Measurements from ENCODE around the gene KANK3.
"Not testable (repeated sequence)": the region's sequence is repeated elsewhere in the genome, so short reads cannot be mapped to it uniquely, and the experiment has no call there.

Gene KANK3

DNA sequence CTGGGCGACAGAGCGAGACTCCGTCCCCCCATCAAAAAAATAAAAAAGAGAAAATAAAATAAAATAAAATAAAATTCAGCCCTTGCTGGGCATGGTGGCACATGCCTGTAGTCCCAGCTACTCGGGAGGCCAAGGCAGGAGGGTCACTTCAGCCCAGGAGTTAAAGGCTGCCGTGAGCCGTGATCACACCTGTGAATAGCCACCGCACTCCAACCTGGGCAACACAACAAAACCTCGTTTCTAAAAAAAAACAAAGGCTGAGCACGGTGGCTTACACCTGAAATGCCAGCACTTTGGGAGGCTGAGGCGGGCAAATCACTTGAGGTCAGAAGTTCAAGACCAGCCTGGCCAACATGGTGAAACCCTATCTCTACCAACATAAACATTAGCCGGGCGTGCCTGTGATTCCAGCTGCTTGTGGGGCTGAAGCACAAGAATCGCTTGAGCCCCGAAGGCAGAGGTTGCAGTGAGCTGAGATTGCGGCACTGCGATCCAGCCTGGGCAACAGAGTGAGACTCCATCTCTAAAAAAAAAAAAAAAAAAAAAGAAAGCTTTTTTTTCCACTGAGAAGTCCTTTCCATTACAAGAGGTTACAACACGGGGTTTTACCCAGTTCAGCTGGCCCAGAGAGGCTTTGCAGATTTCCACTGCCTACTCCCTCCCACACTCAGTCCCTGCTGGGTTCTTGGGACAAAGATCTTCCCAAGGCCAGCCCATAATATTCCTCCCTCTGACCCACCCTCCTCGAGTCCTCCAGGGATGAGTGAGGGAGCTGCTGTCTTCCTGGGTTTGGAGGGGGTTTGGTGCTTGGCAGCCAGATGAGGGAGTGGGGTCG is 27.3 kb upstream of the KANK3 start:
- no peak for FAIRE-seq

DNA sequence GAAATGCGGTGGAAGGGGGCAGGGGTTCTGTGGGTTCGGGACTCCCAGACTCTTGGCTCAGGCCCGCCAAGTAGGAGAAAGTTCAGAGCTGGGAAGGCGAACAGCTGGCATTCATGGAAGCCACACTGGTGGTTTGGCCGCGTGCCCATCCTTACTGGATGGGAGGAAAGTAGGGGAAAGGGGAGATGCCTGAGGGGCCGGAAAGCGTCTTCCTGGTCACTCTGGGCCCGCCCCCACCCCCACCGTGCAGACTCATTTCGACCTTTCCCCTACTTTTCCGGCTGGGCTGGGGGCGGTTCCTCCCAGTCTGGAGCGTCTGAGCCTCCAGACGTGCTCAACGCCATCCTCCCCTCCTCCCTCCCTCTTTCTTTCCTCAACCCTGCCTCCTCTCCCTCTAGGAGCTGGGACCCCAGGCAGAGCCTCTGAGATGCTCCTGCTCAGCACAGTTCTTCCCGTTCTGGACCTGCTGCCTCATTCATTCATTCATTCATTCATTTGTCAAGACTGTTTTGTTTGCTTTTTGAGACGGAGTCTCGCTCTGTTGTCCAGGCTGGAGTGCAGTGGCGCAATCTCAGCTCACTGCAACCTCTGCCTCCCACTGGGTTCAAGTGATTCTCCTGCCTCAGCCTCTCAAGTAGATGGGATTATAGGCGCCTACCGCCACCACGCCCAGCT is 24.4 kb upstream of the KANK3 start:
- no peak for FAIRE-seq

DNA sequence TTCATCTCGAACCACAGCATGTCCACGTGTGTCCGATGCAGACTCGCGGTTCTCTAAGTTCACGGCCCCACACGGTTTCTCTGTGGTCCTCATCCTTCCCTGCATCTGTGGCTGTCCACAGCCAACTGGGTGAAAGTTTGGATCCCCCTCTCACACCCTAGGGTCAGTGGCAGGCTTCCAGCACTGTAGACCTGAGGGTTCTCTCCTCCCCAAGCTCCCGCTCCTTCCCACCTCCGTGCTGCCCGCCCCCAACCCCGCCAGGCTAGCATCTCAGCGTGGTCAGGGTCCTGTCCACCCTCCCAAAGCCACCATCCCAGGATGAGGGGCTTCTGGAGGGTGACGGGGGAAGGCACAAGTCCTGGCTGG is 23.9 kb upstream of the KANK3 start:
- FAIRE-seq = no peak

DNA sequence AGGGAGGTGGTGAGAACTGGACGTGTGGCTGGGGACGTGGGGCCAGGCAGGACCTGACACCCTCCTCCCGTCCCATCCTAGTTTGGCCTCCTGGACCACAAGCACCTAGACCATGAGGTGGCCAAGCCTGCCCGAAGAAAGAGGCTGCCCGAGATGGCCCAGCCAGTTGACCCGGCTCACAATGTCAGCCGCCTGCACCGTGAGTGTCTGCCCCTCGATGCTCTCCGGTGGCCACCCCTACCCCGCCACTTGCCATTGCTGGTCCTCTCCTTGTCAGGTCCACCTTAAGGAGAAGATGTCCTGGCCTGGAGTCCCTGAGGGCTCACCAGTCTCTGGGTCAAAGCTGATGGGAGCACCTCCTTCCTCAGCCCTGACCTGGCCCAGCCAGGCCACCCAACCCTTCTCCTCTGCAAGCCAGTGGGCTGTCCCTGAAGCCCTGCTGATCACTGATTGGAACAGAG is 23.1 kb upstream of the KANK3 start:
- no peak for FAIRE-seq

DNA sequence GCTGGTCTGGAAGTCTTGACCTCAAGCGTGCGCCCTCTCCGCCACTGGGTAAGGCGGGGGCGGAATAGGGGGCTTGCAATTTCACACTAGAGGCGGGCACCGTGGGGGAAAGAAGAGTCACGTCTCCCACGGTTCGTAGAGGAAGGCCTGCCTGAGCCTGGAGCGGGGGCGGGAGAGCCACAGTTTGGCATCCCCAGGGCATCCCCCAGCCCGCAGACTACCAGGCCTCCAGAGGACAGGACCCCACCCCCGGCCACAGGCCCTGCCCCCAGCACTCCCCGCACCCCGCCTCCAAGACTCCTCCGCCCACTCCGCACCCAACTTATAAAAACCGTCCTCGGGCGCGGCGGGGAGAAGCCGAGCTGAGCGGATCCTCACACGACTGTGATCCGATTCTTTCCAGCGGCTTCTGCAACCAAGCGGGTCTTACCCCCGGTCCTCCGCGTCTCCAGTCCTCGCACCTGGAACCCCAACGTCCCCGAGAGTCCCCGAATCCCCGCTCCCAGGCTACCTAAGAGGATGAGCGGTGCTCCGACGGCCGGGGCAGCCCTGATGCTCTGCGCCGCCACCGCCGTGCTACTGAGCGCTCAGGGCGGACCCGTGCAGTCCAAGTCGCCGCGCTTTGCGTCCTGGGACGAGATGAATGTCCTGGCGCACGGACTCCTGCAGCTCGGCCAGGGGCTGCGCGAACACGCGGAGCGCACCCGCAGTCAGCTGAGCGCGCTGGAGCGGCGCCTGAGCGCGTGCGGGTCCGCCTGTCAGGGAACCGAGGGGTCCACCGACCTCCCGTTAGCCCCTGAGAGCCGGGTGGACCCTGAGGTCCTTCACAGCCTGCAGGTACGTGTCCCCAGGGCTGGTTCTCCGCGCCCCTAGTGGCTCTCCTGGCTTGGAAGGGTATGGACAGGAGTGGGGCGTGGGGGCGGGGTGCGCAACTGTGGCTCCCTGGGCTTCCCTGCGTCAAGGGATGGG is 21.0 kb upstream of the KANK3 start, which contains the start of gene ANGPTL4:
TSS of gene ANGPTL4 (plus strand) at position 353 of the 969 bp plus-strand sequence. CDS start at position 520, 167 bp downstream.
- FAIRE-seq = no peak

DNA sequence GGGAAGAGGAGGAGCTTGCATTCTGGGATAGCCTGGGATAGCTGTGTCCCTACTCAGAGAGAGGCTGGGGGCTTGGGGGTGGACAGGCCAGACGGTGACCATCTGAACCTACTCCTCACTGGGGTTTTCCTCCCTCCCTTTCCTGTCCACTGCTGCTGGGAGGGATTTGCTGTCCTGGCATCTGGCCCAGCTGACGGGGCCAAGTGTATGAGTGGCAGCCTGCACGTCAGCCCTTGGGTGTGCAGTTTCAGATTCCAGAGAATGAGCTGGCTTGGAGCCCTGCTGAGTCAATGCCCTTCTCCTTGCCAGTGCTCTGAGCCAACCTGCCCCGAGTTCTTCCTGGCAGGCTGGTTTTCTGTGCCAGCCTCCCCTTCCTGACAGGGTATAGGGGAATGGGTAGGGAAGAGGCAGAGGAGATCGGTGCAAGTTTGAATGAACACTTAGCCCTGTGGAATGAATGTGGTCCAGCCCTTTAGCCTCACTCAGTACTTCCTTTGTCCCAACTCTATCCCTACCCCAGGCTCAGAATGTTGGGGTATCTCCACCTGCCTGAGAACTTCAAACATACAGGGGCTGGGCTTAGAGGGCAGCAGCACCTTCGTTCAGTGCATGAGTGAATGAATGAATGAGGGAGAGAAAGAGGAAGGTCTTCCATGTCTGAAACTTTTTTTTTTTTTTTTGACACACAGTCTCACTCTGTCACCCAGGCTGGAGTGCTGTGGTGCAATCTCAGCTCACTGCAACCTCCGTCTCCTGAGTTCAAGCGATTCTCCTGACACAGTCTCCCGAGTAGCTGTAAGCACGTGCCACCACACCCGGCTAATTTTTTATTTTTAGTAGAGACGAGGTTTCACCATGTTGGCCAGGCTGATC is 19.1 kb upstream of the KANK3 start:
- FAIRE-seq = no peak

DNA sequence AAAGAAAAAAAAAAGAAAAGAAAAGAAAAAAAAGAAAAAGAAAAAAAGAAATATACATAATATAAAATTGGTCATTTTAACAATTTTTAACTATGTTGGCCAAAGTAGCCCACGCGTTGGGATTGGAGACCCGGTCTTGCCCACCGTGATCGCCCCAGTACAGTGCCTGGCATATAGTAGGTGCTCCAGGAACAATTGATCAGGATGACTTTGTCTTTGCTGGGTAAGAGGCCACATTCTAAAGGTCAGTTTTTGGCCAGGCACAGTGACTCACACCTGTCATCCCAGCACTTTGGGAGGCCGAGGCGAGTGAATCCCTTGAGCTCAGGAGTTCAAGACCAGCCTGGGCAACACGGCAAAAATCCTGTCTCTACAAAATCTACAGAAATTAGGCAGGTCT is 17.1 kb upstream of the KANK3 start:
- FAIRE-seq = no peak

DNA sequence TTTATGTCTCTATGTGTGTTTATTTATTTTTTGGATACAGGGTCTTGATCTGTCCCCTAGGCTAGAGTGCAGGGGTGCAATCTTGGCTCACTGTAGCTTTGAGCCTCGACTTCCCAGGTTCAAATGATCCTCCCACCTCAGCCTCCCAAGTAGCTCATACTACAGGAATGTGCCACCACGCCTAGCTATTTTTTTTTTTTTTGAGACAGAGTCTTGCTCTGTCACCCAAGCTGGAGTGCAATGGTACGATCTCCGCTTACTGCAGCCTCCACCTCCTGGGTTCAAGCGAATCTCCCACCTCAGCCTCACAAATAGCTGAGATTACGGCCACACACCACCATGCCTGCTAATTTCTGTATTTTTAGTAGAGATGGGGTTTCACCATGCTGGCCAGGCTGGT is 15.9 kb upstream of the KANK3 start:
- no peak for FAIRE-seq

DNA sequence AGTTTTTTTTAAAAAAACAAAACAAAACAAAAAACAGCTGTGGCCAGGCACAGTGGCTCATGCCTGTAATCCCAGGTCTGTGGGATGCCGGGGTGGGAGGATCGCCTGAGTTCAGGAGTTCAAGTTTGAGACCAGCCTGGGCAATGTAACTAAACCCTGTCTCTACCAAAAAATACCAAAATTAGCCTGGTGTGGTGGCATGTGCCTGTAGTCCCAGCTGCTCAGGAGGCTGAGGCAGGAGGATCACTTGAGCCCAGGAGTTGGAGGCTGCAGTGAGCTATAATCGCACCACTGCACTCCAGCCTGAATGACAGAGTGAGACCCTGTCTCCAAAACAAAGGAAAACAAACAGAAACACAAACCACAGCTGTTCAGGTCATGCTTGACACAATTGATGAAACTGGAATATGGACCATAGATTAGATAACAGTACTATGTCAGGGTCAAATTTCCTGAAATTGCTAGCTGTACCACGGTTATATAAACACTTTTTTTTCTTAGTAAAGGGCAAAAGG is 14.0 kb upstream of the KANK3 start:
- no peak for FAIRE-seq

DNA sequence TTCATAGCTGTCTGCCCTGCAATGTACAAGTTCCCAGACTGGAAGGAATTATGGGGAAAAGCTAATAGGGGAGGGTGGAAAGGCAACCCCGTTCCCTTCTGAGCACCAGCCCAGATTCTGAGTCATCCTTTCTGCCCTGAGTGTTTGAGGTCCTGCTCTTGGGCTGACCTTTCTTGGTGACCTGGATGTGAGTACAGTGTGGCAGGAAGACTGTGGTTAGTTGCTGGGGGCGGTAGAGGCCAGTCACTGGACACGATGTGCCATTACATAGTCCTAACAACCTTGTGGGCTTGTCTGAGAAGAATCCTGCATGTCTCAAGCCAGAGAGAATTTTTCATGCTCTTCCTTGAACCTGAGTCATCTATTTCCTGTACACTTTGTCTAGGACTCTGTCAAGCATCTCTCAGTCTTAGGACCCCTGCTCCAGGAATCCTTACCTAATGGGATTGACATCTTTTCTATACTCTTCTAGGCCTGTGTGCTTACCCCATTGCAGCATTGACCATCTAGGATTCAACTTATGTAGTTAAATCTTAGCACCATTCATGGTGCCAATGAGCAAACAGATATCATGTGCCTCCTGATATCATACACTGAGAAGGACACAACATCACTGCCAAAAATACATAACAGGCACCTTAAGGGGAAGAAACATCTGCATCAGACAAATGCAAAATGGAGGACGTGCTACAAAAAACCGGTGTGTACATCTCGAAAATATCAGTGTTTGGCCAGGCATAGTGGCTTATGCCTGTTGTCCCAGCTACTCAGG is 12.8 kb upstream of the KANK3 start:
- FAIRE-seq = no peak

DNA sequence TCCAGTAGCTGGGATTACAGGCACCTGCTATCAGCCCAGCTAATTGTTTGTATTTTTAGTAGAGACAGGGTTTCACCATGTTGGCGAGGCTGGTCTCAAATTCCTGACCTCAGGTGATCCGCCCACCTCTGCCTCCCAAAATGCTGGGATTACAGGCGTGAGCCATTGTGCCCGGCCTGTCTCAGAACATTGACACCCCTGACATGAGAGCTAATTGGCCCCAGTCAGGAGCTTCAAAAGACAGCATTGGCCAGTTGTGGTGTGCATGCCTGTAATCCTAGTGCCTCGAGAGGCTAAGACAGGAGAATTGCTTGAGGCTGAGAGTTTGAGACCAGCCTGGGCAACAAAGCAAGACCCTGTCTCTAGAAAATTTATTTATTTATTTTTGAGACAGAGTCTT is 9.8 kb upstream of the KANK3 start:
- not testable (repeated sequence) for FAIRE-seq

DNA sequence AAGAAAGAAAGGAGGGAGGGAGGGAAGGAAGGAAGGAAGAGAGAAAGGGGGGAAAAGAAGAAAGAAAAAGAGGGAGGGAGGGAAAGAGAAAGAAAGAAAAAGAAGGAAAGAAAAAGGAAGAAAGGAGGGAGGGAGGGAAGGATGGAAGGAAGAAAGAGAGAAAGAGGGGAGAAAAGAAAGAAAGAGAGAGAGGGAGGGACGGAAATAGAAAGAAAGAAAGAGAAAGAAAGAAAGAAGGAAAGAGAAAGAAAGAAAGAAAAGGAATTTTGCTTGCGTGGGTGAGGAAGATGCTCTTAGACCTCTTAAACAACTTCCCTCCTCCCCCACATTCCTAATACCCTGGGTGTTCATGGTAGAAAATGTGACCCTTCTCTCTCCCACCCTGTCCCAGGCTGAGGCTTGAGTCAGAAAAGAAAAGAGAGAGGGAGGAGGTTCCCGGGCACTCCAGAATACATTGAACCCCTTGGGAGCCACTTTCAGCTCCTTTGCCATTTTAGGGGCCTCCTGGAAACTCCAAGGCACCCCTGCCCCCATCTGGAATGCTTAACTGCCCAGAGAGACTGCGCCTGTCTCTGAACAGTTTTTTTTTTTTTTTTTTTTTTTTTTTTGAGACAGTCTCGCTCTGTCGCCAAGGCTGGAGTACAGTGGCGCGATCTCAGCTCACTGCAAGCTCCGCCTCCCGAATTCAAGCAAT is 9.2 kb upstream of the KANK3 start:
- FAIRE-seq = no peak

DNA sequence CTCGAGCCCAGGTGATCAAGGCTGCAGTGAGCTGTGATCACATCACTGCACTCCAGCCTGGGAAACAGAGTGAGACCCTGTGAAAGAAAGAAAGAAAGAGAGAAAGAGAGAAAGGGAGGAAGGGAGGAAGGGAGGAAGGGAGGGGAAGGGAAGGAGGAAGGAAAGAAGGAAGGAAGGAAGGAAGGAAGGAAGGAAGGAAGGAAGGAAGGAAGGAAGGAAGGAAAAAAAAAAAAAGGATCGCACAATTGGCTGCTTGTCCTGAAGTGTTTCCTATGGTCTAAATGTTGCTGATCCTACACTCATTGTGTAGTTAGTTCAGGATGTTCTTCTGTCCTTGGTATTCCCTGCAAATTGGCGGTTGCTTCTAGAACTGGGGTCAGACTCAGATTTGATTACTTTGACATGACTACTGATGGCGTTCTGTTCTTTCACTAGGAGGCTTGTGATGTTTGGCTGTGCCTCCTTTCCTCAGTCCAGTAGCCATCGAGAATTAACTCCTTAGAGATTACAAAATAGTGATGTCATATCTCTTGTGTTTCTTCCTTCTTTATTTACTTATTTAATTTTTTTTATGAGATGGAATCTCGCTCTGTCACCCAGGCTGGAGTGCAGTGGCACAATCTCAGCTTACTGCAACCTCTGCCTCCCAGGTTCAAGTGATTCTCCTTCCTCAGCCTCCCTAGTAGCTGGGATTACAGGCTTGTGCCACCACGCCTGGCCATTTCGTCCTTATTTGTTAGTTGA is 6.7 kb upstream of the KANK3 start:
- FAIRE-seq = not testable (repeated sequence)

DNA sequence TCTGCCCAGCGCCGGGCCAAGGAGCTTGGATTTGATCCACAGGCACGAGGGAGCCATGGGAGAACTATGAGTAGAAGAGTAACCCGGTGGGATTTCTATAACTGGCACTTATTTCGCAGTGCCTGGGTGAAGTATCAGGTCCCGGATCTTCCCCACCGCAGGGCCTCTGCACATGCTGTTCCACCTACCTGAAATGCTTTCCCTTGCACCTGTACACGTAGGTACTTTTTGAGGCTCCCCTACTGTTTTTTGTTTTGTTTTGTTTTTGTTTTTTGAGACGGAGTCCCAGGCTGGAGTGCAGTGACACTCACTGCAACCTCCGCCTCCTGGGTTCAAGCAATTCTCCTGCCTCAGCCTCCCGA is 402 bp upstream of the KANK3 start:
- FAIRE-seq = no peak

DNA sequence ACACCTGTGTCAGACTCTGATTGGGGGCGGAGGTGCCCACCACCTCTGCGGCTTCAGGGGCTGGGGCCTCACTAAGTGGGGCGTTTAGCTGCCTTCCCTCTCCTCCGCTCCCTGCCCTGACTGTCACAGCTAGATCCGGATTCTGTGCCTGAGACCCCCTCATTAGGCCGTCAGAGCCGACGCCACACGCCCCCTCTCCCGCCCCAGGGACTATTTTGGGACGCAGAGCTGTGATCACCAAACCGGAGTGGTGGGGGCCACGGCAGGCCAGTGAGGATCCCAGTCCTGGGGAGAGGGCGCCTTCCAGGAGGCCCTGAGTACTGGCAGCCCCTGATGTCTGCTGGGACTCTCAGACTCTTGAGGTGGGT is 762 bp downstream of the KANK3 start:
- FAIRE-seq = no peak

DNA sequence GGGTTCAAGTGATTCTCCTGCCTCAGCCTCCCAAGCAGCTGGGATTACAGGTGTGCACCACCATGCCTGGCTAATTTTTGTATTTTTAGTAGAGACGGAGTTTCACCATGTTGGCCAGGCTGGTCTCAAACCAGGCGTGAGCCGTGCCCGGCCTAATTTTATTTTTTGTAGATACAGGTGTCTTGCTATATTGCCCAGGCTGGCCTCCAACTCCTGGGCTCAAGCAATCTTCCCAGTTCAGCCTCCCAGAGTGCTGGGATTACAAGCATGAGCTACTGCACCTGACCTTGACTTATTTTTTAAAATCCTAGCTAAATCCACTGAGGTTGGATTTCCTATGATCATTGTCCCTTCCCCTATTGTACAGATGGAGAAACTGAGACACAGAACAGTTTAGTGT is 1.6 kb downstream of the KANK3 start:
- FAIRE-seq = not testable (repeated sequence)

DNA sequence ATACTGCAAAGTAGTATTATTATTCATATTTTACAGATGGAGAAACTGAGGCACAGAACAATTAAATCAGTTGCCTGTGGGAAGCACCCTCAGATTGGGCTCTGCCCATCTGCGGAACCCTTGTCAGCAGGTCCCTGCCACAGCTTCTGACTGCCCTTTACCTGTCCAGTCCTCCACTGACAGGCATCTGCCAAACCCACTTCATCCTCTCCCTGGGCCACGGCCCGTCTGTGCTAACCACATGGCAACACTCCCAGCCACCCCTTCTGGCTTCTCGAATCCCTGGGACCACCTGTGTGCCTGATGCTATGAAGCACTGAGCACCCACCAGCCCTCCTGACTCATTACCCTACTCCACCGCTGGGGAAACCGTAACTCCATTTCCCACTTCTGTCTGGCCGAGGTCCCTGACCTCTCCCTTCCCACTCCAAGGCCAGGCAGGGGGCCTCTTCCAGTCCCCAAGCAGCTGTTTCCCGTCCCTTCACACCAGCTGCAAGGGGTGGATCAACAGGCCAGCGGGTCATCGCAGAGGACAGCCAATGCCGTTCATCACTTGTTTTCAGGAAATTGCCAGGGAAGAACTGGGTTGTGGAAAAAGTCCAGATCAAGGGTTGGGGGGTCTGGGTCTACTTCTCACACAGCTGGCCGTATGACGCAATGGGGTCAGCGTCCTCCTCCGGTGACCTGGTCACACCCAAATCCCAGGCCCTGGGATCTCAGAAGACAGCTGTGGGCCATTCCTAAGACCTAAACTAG is 2.5 kb downstream of the KANK3 start:
- FAIRE-seq = no peak

DNA sequence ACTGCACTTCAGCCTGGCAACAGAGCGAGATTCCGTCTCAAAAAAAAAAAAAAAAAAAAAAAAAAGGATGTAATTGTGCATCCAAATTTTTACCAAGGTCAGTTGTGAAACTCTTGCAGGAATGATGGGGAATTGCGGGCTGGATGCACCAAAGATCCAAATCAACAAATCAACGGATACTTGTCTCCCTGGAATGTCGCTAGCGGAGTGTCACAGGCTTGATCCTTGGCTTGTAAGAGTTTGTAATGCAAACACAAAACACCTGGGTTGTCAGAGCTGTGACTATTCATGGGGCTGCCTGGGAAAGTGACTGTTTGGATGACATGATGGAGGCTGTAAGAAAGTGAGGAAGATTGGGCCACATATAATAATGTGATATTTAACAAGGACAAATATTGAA is 4.2 kb downstream of the KANK3 start:
- no peak for FAIRE-seq

DNA sequence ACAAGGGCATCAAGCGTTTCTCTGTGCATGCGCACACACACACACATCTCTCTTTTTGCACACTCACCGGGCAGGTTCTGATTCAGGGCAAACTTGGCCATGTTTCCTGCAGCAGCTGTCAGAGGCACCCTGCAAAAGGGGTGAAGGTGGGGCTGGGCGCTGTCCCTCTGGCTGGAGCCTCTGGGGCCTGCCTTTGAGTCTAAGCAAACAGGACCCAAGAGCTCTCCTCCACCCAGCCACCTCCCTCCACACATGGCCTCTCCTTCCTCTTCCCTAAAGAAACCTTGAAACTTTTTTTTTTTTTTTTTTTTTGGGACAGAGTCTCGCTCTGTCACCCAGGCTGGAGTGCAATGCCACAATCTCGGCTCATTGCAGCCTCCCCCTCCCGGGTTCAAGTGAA is 5.3 kb downstream of the KANK3 start:
- FAIRE-seq = no peak

Measured in endometrium (tissue), 2 donors.